HG03039 (cell line): ENCODE measurements around the gene MPPED2.
A peak's percentile ranks its signal among the peaks of the same experiment; 100 is the strongest.

Source experiments
- ATAC-seq: cut with Tn5 transposase; IDR thresholded peaks from one replicate; pipeline ENCODE4 v1.9.1; 2021; ENCODE audit warnings: mild to moderate bottlenecking, moderate library complexity; ENCODE audit not compliant: unreplicated experiment

MPPED2 gene

GRCh38 chr11:30586251-30587144 is at the start of gene MPPED2:
TSS of gene MPPED2 (minus strand) at chr11:30586353. CDS start at chr11:30580373, 5,980 bp downstream.
- ATAC-seq: peak; percentile 92

GRCh38 chr11:30635401-30635989 is 49.3 kb upstream of the MPPED2 start:
- ATAC-seq: no peak

GRCh38 chr11:30631148-30631547 is 45.0 kb upstream of the MPPED2 start:
- no peak for ATAC-seq

- ATAC-seq: no peak
Observed at GRCh38 chr11:30619767-30620166, 33.6 kb upstream of the MPPED2 start.

GRCh38 chr11:30617762-30618161 is 31.6 kb upstream of the MPPED2 start:
- ATAC-seq: no peak

- ATAC-seq: no peak
Observed at GRCh38 chr11:30610628-30611027, 24.5 kb upstream of the MPPED2 start.

- ATAC-seq: no peak
Observed at GRCh38 chr11:30608534-30608933, 22.4 kb upstream of the MPPED2 start.

GRCh38 chr11:30605036-30605605 is 19.0 kb upstream of the MPPED2 start:
- ATAC-seq: no peak

- ATAC-seq: no peak
Observed at GRCh38 chr11:30603357-30603756, 17.2 kb upstream of the MPPED2 start.

- ATAC-seq: no peak
Observed at GRCh38 chr11:30596832-30597231, 10.7 kb upstream of the MPPED2 start.

- no peak for ATAC-seq
Observed at GRCh38 chr11:30595934-30596333, 9.8 kb upstream of the MPPED2 start.

GRCh38 chr11:30594646-30595411 is 8.7 kb upstream of the MPPED2 start:
- ATAC-seq: no peak

GRCh38 chr11:30587269-30587812 is 1.2 kb upstream of the MPPED2 start:
- no peak for ATAC-seq

- peak; percentile 20 for ATAC-seq
Observed at GRCh38 chr11:30585892-30586250, 282 bp downstream of the MPPED2 start.

- no peak for ATAC-seq
Observed at GRCh38 chr11:30585125-30585891, 845 bp downstream of the MPPED2 start.

- no peak for ATAC-seq
Observed at GRCh38 chr11:30583476-30584280, 2.5 kb downstream of the MPPED2 start.

- no peak for ATAC-seq
Observed at GRCh38 chr11:30582726-30583125, 3.4 kb downstream of the MPPED2 start.

- ATAC-seq: no peak
Observed at GRCh38 chr11:30581675-30582074, 4.5 kb downstream of the MPPED2 start.

GRCh38 chr11:30580573-30580972 is 5.6 kb downstream of the MPPED2 start:
- ATAC-seq: no peak
